Caki2 (cell line): ENCODE measurements around the gene OGA. TPM values are rescaled to one million over a fixed set of nuclear protein-coding genes. Genes with fewer than 3 reads are reported as not detected.

Source experiments
- DNase-seq: peaks from one replicate; pipeline ENCODE4 v3.0.0-alpha.2; 2015; ENCODE audit warnings: low read depth
- in situ Hi-C: cut with HindIII; loops from 2 replicates; pipeline ENCODE4 v1.10.0; 2016; ENCODE audit warnings: low sequenced_read_pairs, low pct_unique_long_range_greater_than_20kb, mixed read lengths
- total RNA-seq: library from RNA; depleted of rRNA; stranded (reverse); fragments of >200 nt; shearing (Covaris generic); gene quantifications from 2 replicates; pipeline ENCODE4 v1.2.3, GENCODE V29; 2014; ENCODE audit warnings: low replicate concordance; rRNA removed

OGA gene
- total RNA-seq, 1 experiment from 2014 or later: 26.4 TPM

GRCh38 chr10:101745074-101745696 is 73.1 kb downstream of the OGA start:
- no peak for DNase-seq
- in situ Hi-C loops: no loop called here

- no peak for DNase-seq
- in situ Hi-C loops: no loop called here
These were observed 74.0 kb downstream of the OGA start for GRCh38 chr10:101744267-101744666.

GRCh38 chr10:101741938-101742337 is 76.3 kb downstream of the OGA start:
- DNase-seq: no peak
- in situ Hi-C loops: no loop called here

- no peak for DNase-seq
- in situ Hi-C loops: no loop called here
These were observed 81.6 kb downstream of the OGA start for GRCh38 chr10:101736666-101737065.

Other genes starting within 250 kb of the OGA start
- 26.4 and 32.6 TPM in 2 replicates for gene POLL, start 230.2 kb downstream of the OGA start, total RNA-seq
- 72.6 and 81.5 TPM in 2 replicates for gene DPCD, start 230.1 kb downstream of the OGA start, total RNA-seq
- 55.7 and 72.0 TPM in 2 replicates for gene FBXW4, start 123.3 kb downstream of the OGA start, total RNA-seq
- not detected in 2 replicates for gene FGF8, start 42.3 kb downstream of the OGA start, total RNA-seq
- gene NPM3, start 35.0 kb downstream of the OGA start, total RNA-seq: 73.2 and 172 TPM in 2 replicates
- gene KCNIP2, start 25.4 kb upstream of the OGA start, total RNA-seq: 0.20 TPM in 1 of 2 replicates, not detected in the other
- 5.6 and 7.1 TPM in 2 replicates for gene ARMH3, start 237.7 kb upstream of the OGA start, total RNA-seq
- 55.8 and 65.1 TPM in 2 replicates for gene HPS6, start 246.9 kb upstream of the OGA start, total RNA-seq